Measurements from ENCODE around the gene PPEF1.
"Not testable (repeated sequence)": the region's sequence is repeated elsewhere in the genome, so short reads cannot be mapped to it uniquely, and the experiment has no call there.

The PPEF1 gene

GRCh38 chrX:18698737-18699650 lies 8.5 kb upstream of the PPEF1 start:
- DNase-seq = no peak
- in situ Hi-C loops (cut with HindIII; ENCODE audit: low pct_ligation_motif_present, low pct_unique_long_range_greater_than_20kb, low sequenced_read_pairs) = no loop called here

GRCh38 chrX:18701621-18702361 lies 5.7 kb upstream of the PPEF1 start:
- in situ Hi-C loops (cut with HindIII; ENCODE audit: low pct_ligation_motif_present, low pct_unique_long_range_greater_than_20kb, low sequenced_read_pairs) = no loop called here
- DNase-seq = no peak

- in situ Hi-C loops (cut with HindIII; ENCODE audit: low pct_ligation_motif_present, low pct_unique_long_range_greater_than_20kb, low sequenced_read_pairs) = no loop called here
- DNase-seq = no peak
Observed at GRCh38 chrX:18702362-18703195, 4.9 kb upstream of the PPEF1 start.

GRCh38 chrX:18709833-18710232 lies 2.4 kb downstream of the PPEF1 start:
- no peak for DNase-seq
- in situ Hi-C loops (cut with HindIII; ENCODE audit: low pct_ligation_motif_present, low pct_unique_long_range_greater_than_20kb, low sequenced_read_pairs) = no loop called here

GRCh38 chrX:18714910-18715309 lies 7.5 kb downstream of the PPEF1 start:
- in situ Hi-C loops (cut with HindIII; ENCODE audit: low pct_ligation_motif_present, low pct_unique_long_range_greater_than_20kb, low sequenced_read_pairs) = no loop called here

GRCh38 chrX:18719852-18720251 lies 12.4 kb downstream of the PPEF1 start:
- DNase-seq = no peak
- in situ Hi-C loops (cut with HindIII; ENCODE audit: low pct_ligation_motif_present, low pct_unique_long_range_greater_than_20kb, low sequenced_read_pairs) = no loop called here

More at GRCh38 chrX:18714910-18715309, 7.5 kb downstream of the PPEF1 start:
- no peak for DNase-seq

GRCh38 chrX:18721683-18722499 lies 14.4 kb downstream of the PPEF1 start:
- in situ Hi-C loops (cut with HindIII; ENCODE audit: low pct_ligation_motif_present, low pct_unique_long_range_greater_than_20kb, low sequenced_read_pairs) = no loop called here
- no peak for DNase-seq

- DNase-seq = no peak
- in situ Hi-C loops (cut with HindIII; ENCODE audit: low pct_ligation_motif_present, low pct_unique_long_range_greater_than_20kb, low sequenced_read_pairs) = no loop called here
Observed at GRCh38 chrX:18722500-18723071, 15.1 kb downstream of the PPEF1 start.

GRCh38 chrX:18725310-18725943 lies 18.0 kb downstream of the PPEF1 start:
- in situ Hi-C loops (cut with HindIII; ENCODE audit: low pct_ligation_motif_present, low pct_unique_long_range_greater_than_20kb, low sequenced_read_pairs) = no loop called here
- no peak for DNase-seq

- in situ Hi-C loops (cut with HindIII; ENCODE audit: low pct_ligation_motif_present, low pct_unique_long_range_greater_than_20kb, low sequenced_read_pairs) = no loop called here
- DNase-seq = no peak
Observed at GRCh38 chrX:18733287-18733686, 25.8 kb downstream of the PPEF1 start.

GRCh38 chrX:18739609-18740008 lies 32.2 kb downstream of the PPEF1 start:
- in situ Hi-C loops (cut with HindIII; ENCODE audit: low pct_ligation_motif_present, low pct_unique_long_range_greater_than_20kb, low sequenced_read_pairs); DNase-seq: not testable (repeated sequence)

- no peak for DNase-seq
- in situ Hi-C loops (cut with HindIII; ENCODE audit: low pct_ligation_motif_present, low pct_unique_long_range_greater_than_20kb, low sequenced_read_pairs) = no loop called here
Observed at GRCh38 chrX:18748499-18748898, 41.1 kb downstream of the PPEF1 start.

GRCh38 chrX:18753631-18754030 lies 46.2 kb downstream of the PPEF1 start:
- no peak for DNase-seq

GRCh38 chrX:18755651-18756050 lies 48.2 kb downstream of the PPEF1 start:
- in situ Hi-C loops (cut with HindIII; ENCODE audit: low pct_ligation_motif_present, low pct_unique_long_range_greater_than_20kb, low sequenced_read_pairs) = no loop called here
- no peak for DNase-seq

More at GRCh38 chrX:18753631-18754030, 46.2 kb downstream of the PPEF1 start:
- in situ Hi-C loops (cut with HindIII; ENCODE audit: low pct_ligation_motif_present, low pct_unique_long_range_greater_than_20kb, low sequenced_read_pairs) = no loop called here

GRCh38 chrX:18757956-18758932 lies 50.8 kb downstream of the PPEF1 start:
- no peak for DNase-seq
- in situ Hi-C loops (cut with HindIII; ENCODE audit: low pct_ligation_motif_present, low pct_unique_long_range_greater_than_20kb, low sequenced_read_pairs) = no loop called here

GRCh38 chrX:18761750-18762149 lies 54.3 kb downstream of the PPEF1 start:
- in situ Hi-C loops (cut with HindIII; ENCODE audit: low pct_ligation_motif_present, low pct_unique_long_range_greater_than_20kb, low sequenced_read_pairs) = no loop called here
- DNase-seq = no peak
